RCC 7860 (cell line): ENCODE results near the gene EHMT1.
A peak's percentile ranks its signal among the peaks of the same experiment; 100 is the strongest.
"Not testable (repeated sequence)": the region's sequence is repeated elsewhere in the genome, so short reads cannot be mapped to it uniquely, and the experiment has no call there.

Experiments
- DNase-seq: peaks from one replicate; pipeline ENCODE4 v3.0.0-alpha.2; 2015; ENCODE audit warnings: low spot score
- FAIRE-seq: peaks from 2 replicates; lab custom pipeline; 2012; peaks lifted over from hg19 to GRCh38; lab: Jason Lieb, UNC

Gene EHMT1

DNA sequence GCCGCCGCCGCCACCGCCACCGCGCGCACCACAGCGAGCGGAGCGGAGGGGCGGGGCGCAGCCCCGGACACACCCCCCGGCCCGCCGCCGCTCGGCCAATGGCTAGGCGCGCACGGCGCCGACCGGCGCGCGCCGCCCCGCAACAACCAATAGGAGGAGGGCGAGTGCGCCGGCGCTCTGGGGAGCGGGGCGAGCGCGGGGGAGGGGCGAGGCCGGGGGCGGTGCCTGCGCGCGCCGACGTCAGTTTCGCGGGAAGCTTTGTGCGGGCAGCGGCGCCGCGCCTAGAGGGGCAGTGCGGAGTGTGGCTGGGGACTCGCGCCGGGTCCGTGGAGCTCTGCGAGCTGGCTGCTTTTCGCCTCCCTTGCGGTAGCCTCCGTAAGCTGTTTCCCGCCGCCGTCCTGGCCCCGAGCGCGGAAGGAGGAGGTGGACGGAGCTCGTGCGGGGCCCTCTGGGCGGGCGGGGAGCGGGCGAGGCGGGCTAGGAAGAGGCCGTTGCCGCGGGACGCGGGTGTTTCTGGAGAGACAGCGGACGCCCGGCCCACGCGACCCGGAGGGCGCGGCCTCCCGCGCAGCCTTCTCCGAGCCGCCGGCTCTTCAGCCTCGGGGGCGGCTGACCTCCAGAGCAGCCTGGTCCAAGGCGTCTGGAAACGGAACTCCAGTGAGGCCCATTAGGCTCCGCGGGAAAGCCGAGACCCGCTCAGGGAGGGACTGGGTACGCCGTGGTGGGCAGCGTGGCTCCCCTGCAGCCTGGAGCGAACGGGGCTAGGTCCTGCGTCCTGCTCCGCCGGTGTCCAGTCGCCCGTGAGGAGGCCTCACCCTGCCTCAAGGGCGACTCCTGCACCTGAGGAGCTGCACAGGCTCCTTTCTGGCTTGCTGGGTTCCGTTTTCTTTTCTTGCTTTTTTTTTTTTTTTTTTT lies 28.1 kb upstream of the EHMT1 start, which contains the start of gene ZMYND19:
ZMYND19 (minus strand) TSS at position 44 of the 915 bp plus-strand sequence. CDS start 249 bp downstream, outside the sequence.
- FAIRE-seq = no peak

DNA sequence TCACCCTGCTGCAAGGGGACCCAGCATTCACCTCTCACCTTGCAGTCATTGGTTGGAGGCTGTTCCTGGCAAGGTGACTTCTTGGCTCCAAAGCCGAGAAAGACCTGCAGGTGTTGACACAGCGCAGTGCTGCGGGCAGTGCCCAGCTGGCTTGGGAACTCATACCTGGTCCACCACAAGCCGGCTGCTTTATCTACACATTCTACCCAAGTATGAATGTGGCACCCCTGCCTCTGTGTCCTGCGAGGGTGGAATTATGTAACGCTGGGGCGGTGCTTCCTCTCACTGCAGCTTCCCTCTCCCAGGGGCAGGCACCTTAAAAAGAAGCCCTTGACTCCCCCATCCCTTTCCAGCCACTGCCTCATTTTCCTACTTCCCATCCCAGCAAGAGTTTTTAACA lies 26.0 kb upstream of the EHMT1 start:
- no peak for DNase-seq
- FAIRE-seq = no peak

More for the DNA sequence above, 28.1 kb upstream of the EHMT1 start, which contains the start of gene ZMYND19:
- peak; percentile 77 for DNase-seq

DNA sequence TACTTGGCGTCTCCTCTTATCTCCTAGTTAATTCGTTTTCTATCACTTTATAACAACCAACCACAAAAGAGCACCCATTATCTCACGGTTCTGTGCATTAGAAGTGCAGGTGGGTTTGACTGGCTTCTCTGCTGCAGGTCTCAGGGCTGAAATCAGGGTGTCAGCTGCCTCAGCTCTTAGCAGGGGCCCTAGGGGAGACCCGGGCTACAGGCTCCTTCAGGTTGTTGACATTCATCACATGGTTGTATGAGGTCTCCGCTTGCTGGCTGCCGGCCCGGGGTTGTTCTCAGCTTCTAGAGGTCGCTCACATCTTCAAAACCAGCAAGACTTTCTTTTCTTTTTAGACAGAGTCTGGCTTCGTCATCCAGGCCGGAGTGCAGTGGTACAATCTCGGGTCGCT lies 25.6 kb upstream of the EHMT1 start:
- no peak for DNase-seq
- no peak for FAIRE-seq

DNA sequence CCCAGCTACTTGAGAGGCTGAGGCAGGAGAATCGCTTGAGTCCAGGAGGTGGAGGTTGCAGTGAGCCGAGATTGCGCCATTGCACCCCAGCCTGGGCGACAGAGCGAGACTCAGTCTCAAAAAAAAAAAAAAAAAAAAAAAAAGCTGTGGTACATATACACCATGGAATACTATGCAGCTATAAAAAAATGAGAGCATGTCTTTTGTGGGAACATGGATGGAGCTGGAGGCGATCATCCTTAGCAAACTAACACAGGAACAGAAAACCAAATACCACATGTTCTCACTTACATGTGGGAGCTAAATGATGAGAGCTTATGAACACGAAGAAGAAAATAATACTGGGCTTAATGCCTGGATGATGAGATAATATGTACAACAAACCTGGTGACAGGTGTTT lies 22.2 kb upstream of the EHMT1 start:
- not testable (repeated sequence) for DNase-seq, FAIRE-seq

DNA sequence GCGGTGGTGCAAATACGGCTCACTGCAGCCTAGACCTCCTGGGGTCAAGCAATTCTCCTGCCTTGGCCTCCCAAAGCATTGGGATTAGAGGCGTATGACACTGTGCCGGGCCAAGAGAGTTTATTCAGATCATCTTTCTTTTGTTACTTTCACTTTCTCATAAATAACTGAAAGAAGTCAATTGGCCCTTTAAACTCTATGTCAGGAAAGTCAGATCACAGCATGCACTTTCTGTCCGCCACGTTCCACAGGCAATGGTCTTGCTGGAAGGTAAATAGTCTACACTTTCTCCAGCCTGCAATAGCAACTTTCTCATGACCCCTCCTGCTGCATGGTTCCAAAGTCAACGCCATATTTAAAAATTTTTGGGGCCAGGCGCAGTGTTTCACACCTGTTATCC lies 19.9 kb upstream of the EHMT1 start:
- DNase-seq (no peak), FAIRE-seq (no peak)

DNA sequence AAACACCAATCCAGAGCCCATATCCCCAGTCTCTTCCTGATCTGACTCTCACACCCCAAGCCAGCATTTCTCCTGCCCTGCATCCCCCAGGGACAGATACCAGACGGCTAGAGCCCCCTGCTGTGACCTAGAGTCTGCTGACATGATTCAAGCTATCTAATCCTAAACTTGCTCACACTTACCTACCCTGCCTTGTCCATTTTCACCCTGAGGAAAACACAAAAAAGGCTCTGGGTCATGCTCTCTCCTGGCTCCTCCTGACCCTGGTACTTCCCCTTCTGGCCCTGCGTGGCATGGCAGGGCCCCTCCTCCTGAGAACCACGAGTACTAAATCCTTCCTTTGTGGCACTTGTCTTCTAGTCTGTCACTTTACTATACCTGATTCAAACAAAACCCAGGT lies 16.1 kb upstream of the EHMT1 start:
- DNase-seq (no peak), FAIRE-seq (no peak)

DNA sequence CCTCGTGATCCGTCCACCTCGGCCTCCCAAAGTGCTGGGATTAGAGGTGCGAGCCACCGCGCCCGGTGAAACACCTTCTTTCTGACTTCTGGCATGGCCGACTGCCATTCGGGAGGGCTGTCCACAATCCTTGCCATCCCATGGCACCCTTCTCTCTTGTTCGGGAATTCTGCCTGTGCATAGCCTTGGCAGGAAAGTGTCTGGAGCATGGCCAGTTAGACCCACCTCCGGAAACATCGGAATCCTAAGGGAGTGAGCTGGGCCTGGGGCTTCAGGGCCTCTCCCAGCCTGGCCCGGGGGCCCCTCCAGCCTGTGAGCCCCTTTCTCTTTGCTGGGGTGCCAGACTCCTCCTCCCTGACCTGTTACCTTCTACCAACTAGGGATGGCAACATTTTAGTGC lies 14.9 kb upstream of the EHMT1 start:
- DNase-seq (no peak), FAIRE-seq (no peak)

DNA sequence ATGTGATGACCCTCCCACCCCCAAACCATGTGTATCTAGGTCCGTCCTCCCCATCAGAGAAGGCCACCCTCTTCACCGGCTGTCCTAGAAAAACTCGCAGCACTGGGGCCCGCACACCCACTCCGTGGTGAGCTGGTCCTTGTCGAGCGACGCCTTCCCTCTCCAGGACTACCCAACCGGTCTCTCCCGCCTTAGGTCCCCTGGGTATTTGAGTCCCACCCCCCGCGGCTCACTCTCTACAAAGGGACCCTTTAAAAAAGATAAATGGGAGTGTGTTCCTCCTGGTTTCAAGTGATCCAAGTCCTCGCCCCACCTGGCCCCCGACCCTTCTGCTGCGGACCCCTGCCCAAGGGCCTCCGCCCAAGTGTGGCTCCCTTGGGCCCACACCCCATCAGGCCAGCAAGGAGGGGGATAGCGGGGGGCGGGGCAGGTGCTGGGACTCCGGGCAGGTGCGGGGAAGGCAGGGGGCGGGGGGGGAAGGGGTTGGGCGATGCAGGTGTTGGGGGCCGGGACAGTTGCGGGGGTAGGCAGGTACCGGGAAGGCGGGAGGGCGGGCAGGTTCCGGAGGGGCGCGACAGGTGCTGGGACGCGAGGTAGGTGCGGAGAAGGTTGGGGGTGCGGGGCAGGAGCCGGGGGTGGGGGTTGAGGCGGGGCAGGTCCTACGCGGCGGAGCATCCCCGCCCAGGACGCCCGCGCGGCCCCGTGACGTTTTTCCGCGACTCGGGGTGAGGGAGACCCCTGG lies 14.3 kb upstream of the EHMT1 start:
- FAIRE-seq = no peak
- DNase-seq = no peak

DNA sequence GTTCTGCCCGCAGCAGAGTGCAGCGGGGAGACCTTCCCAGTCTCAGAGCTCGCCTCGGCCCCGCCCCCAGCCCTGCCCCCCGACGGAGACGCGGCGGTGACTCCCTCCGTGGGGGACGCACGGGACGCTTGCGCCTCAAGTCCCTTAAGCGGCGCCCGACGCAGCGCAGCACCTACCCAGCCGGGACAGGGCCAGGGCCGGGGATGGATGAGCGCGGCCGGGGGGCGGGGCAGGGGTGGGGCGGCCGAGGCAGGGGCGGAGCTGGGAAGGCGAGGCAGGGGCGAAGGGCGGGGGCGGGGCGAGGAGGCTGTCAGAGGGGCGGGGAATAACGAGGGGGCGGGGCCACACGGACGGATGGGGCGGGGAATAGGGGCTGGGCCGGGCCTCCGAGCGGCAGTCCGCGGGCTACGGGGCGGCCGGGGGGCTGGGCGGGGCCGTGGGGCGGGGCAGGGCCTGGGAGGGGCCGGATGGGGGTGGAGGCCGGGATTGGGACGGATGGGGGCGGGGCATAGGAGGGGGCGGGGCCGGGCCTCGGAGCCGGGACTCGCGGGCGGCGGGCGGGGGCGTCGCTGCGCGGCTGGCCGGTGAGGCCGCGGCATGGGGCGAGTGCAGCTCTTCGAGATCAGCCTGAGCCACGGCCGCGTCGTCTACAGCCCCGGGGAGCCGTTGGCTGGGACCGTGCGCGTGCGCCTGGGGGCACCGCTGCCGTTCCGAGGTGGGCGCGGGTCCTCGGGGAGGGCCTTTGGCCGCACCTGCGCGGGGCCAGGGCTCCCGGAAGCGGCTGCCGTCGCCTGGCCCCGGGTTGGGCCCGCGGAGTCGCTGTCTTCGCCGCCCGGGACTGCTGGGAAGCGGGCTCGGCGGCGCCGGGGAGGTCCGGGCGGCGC lies 13.4 kb upstream of the EHMT1 start, which contains the start of gene ARRDC1:
ARRDC1 (plus strand) TSS at position 566 of the 884 bp plus-strand sequence; CDS start at position 598, 32 bp downstream.
- peak; percentile 76 for DNase-seq
- no peak for FAIRE-seq

DNA sequence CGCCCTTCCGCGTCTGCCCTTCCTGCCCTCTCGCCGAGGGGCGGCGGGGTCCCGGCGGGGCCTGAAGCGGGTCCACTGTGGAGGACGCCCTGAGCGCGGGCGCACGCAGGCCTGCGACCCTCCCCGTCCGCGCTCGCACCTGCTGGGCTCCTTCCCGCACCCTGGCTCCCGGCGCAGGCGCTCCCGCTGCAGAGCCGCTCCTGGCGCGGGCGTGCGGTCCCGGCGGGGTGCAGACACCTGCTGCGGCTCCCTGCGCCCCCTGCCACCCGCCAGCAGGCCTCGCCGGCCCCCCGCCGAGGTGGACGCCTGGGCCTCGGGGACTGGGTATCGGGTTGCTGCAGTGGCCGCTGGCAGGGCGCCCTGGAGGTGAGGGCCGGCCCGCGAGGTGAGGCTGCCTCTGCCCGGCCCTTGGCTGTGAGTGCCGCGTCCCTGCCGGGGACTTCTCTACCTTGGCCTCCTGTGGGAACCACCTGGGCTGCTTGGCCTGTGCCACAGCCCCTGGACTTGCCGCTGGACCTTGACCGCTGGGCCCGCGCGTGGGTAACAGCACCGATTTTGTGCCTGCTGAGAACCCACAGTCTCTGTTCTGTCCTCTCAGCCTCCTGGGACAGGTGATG lies 12.7 kb upstream of the EHMT1 start:
- FAIRE-seq (no peak), DNase-seq (no peak)

DNA sequence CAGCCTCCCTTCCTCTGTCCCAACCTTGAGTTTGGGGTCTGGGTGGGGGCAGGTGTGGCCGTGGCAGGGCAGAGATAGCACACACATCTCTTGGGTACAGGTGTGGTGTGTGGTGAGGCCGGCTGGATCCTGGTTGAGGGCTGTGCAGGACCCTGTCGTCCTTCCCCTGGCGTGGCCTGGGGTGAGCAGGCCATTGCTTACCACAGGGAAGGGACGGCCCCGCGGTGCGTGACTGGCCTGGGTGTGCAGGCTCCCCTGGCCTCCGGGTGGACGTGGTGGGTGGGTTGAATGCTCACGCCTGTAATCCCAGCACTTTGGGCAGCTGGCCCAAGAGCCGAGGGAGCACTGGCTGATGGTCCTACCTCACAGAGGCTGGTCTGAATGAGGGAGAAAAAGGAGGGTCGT lies 12.1 kb upstream of the EHMT1 start:
- no peak for DNase-seq
- no peak for FAIRE-seq

DNA sequence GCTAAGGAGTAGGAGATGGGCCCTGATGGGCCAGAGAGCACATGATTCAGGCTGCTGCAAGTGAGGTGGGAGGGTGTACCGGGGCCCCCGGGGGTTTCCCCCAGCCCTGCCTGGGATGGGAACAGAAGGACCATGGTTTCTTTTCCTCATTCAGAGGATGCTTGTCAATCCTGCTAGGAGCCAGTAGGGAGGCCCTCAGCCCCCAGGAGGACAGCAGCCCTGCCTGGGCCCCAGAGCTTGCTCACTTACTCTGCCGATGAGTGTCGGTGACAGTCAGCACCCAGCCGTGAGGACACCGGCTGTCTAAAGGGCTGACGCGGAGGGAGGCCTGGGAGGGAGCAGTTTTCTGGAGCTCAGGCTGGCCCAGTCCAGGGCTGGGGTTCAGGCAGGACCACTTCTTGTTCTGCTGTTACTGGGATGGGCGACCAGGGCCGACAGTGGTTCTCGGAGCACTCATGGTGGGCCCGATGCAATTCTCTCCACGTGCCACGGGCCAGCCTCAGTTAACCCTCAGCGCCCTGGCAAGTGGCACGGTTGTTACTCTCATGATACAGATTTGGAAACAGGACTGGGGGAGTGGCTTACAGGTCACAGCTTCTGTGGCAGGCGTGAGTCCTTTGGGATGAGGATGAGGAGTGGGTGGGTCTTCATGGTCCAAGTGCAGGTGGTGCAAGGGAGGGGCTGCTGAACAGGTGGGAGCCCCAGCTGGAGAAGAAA lies 11.5 kb upstream of the EHMT1 start:
- FAIRE-seq (no peak), DNase-seq (no peak)

DNA sequence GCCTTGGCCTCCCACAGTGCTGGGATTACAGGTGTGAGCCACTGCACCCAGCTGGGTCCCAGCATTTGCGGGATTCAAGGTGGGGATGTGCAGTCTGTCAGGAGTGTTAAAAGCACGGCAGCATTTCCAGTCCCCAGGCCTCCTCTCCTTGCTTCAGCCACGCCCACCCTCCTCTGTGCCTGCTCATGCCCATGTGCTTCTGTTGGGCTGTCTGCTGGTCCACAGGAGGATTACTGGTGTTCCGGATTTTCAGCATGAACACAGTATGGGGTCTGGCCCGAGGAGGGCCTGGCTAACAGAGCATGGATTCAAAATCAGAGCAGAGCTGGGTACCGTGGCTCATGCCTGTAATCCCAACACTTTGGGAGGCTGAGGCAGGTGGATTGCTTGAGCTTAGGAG lies 7.9 kb upstream of the EHMT1 start:
- FAIRE-seq (no peak), DNase-seq (no peak)

DNA sequence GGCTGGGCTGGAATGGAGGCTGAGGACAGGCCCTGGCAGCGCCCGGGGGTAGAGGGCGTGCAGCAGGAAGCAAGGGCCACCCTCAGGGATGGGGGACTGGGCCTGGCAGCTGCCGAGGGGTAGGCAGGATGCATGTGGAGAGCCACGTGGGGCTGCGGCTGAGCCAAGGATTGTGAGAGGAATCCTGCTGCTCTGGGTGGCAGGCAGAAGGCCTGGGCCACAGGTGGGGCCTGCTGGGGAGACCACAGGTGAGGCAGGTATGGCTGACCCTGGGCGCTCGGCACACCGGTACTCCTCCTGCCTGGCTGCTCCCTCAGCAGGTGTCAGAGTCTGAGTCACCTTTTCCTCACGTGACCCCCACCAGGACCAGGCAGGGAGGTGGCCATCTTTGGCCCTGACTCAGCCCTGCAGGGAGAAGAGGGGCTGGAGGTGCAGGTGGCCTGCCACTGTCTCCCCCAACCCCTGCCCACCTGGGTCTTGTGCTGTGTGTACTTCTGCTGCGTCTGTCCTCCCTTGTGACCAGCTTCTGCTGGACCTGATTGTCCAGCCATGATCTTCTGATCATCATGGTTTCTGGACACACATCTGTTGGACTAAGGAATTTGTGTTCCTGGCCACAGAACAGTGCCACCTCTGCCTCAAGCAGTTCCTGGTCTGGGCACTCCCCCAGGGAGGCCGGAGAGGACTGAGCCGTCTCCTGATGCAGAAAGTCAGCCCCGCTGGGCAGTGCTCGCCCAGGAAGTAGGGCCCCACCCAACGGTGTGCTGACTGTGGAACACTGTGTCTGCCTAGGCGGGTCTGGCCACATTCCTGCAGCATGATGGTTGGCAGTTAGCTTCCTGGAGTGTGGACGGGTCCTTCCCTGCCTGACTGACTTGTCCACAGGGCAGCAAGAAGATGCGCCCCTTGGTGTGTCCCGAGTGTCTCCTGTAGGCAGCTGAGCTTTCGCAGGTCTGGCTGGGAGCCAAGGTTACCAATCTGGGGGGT lies 6.9 kb upstream of the EHMT1 start:
- FAIRE-seq = peak; percentile 91
- DNase-seq = peak; percentile 94

DNA sequence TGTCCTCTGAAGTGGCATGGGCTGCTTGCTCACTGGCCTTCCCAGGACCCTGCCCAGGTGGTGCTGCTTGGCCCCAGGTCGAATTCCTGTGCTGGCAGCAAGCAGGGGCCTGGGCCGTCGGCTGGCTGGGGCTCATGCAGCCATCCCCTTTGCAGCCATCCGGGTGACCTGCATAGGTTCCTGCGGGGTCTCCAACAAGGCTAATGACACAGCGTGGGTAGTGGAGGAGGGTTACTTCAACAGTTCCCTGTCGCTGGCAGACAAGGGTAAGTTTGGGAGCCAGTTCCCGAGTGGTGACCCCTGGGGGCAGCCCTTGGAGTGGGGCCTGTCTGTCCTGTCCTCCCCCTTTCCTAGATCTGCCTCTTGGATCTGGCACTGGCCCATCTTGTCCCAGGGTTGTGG lies 6.1 kb upstream of the EHMT1 start:
- FAIRE-seq (no peak), DNase-seq (no peak)

DNA sequence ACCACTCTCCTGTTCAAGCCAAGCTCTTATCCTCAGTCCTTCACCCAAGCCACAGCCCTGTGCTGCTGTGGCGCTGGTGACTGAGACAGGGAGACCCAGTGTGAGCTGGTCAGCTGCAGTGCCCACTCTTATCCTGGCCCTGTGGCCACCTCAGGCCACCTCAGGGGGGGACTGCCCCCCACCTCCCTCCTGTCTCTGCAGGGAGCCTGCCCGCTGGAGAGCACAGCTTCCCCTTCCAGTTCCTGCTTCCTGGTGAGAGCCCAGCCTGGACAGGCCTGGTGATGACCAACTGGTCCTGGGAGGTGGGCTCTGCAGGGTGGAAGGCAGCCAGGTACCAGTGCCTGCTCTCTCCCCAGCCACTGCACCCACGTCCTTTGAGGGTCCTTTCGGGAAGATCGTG lies 5.5 kb upstream of the EHMT1 start:
- FAIRE-seq (no peak), DNase-seq (no peak)

DNA sequence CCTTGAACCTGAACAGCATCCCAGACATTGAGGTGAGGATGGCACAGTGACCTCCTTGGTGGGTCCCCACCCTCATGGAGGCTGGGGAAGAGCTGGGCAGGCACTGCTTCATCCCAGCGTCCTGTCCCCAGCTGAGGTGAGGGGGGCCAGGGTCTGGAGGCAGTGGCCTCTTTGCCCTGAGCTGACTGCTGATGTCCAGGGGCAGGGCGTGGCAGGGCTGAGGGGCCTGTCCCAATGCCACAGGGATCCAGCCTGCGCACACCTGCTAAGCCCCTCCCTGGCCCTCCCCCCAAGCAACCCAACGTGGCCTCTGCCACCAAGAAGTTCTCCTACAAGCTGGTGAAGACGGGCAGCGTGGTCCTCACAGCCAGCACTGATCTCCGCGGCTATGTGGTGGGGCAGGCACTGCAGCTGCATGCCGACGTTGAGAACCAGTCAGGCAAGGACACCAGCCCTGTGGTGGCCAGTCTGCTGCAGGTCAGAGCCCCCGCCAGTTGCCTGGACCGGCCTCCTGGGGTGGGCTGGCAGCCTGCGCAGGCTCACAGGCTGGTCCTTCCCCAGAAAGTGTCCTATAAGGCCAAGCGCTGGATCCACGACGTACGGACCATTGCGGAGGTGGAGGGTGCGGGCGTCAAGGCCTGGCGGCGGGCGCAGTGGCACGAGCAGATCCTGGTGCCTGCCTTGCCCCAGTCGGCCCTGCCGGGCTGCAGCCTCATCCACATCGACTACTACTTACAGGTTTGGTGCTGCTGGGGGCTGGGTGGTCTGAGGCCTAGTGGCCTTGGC lies 4.9 kb upstream of the EHMT1 start:
- DNase-seq = no peak
- no peak for FAIRE-seq
